AG04450 (cell line): ENCODE results near the gene BID. TPM values are rescaled to one million over a fixed set of nuclear protein-coding genes. Genes with fewer than 3 reads are reported as not detected.

Experiments
- CTCF ChIA-PET: fragments of 300-600, 350-600 bp; formaldehyde crosslinking; extraction: SDS; loops from one replicate; lab custom pipeline; 2022; ENCODE audit warnings: antibody characterized with exemption, inconsistent platforms; lab: Charles Lee
- POLR2A ChIA-PET: fragments of 350-600 bp; formaldehyde crosslinking; extraction: SDS; loops from one replicate; lab custom pipeline; 2021; ENCODE audit warnings: antibody characterized with exemption, inconsistent platforms; lab: Yijun Ruan, JAX
- DNase-seq: peaks from one replicate; pipeline ENCODE4 v3.0.0-alpha.2; 2011; ENCODE audit warnings: low read depth, low spot score
- H3K27ac ChIP-seq: one replicate; pipeline ENCODE4 v1.5.1; 2012; ENCODE audit warnings: low read depth, low read length, control low read depth
- H3K27me3 ChIP-seq: one replicate; pipeline ENCODE4 v1.6.0; 2012; ENCODE audit warnings: low read length; ENCODE audit not compliant: control insufficient read depth, insufficient read depth
- H3K4me3 ChIP-seq: 2 replicates; pipeline ENCODE4 v1.5.1; 2011; ENCODE audit warnings: mild to moderate bottlenecking, low read depth, low read length, control low read depth
- H3K9me3 ChIP-seq: 2 replicates; pipeline ENCODE4 v1.5.1; 2012; ENCODE audit warnings: low read length; ENCODE audit not compliant: control insufficient read depth, insufficient read depth
- polyA plus RNA-seq: library from polyadenylated mRNA; depleted of rRNA; stranded (reverse); fragments of >200 nt; gene quantifications from 2 replicates; pipeline ENCODE4 v1.2.3, GENCODE V29; 2011
- TF ChIP-seq, protein P1 (sequence below): IDR thresholded peaks from 2 replicates; pipeline ENCODE4 v1.5.1; 2011; ENCODE audit warnings: low read depth, low read length, control low read depth, inconsistent platforms

Gene BID
- polyA plus RNA-seq, 1 experiment, result 65.3 TPM

GRCh38 chr22:17815703-17816254 lies 41.5 kb upstream of the BID start:
- ChIA-PET POLR2A (no interaction called here), CTCF (no interaction called here)
- H3K9me3 ChIP-seq, result no peaks in the 10 kb centered on the region
- no peak for DNase-seq
- TF ChIP-seq, protein P1, sequence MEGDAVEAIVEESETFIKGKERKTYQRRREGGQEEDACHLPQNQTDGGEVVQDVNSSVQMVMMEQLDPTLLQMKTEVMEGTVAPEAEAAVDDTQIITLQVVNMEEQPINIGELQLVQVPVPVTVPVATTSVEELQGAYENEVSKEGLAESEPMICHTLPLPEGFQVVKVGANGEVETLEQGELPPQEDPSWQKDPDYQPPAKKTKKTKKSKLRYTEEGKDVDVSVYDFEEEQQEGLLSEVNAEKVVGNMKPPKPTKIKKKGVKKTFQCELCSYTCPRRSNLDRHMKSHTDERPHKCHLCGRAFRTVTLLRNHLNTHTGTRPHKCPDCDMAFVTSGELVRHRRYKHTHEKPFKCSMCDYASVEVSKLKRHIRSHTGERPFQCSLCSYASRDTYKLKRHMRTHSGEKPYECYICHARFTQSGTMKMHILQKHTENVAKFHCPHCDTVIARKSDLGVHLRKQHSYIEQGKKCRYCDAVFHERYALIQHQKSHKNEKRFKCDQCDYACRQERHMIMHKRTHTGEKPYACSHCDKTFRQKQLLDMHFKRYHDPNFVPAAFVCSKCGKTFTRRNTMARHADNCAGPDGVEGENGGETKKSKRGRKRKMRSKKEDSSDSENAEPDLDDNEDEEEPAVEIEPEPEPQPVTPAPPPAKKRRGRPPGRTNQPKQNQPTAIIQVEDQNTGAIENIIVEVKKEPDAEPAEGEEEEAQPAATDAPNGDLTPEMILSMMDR, result no peak
- H3K27ac ChIP-seq, result no peak overlapping the region
- no peak overlapping the region for H3K4me3 ChIP-seq
- no peaks in the 10 kb centered on the region for H3K27me3 ChIP-seq

DNA sequence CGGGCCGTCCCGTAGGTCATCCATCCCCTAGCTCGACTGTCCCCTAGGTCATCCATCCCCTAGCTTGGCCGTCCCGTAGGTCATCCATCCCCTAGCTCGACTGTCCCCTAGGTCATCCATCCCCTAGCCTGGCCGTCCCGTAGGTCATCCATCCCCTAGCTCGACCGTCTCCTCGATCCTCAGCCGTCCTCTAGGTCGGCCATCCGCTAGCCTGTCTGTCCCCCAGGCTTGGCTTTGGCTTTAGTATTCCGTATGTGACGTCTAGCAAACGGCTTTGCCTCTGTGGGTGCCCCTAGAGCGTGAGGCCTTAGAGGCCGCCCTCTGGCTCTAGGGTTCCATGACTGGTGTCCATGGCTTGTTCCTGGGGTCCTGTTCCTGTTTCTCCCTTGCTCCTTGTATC lies 40.6 kb upstream of the BID start:
- ChIA-PET POLR2A (no interaction called here), CTCF (interaction anchor here (0.6 kb wide), 1 partner anchor 29 kb away, joined by 4 read pairs; no protein-coding TSS in a partner anchor)
- Histone ChIP-seq H3K27ac (no peak overlapping the region), H3K9me3 (no peaks in the 10 kb centered on the region), H3K27me3 (no peaks in the 10 kb centered on the region), H3K4me3 (no peak overlapping the region)
- no peak for DNase-seq
- TF ChIP-seq, protein P1, result no peak

GRCh38 chr22:17814084-17814483 lies 39.8 kb upstream of the BID start:
- TF ChIP-seq, protein P1, result no peak
- no peak overlapping the region for H3K27ac ChIP-seq
- no peaks in the 10 kb centered on the region for H3K9me3 ChIP-seq
- ChIA-PET POLR2A (no interaction called here), CTCF (no interaction called here)
- no peak for DNase-seq
- H3K27me3 ChIP-seq, result no peaks in the 10 kb centered on the region
- no peak overlapping the region for H3K4me3 ChIP-seq

DNA sequence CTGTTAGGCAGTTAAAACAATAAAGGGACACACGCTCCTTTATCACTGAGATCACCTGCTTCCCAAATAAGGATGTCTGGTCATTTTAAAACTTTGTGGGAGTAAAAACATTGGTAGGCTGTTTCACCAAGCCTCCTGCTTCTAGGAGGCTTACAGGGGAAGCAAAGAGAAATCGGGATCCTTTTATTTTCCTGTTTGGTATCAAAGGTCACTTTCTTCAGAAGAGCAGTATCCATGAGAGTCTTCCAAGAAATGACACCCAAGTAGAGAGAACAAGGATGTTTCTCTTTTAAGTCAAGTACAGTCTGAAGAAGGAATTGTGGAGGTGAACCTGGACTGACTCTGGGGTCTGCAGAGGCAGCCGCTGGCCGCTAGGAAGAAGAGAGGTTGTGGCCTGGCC lies 36.9 kb upstream of the BID start:
- Histone ChIP-seq H3K4me3 (no peak overlapping the region), H3K9me3 (no peaks in the 10 kb centered on the region), H3K27ac (no peak overlapping the region), H3K27me3 (no peaks in the 10 kb centered on the region)
- ChIA-PET CTCF (no interaction called here), POLR2A (no interaction called here)
- no peak for DNase-seq
- TF ChIP-seq, protein P1, result no peak

DNA sequence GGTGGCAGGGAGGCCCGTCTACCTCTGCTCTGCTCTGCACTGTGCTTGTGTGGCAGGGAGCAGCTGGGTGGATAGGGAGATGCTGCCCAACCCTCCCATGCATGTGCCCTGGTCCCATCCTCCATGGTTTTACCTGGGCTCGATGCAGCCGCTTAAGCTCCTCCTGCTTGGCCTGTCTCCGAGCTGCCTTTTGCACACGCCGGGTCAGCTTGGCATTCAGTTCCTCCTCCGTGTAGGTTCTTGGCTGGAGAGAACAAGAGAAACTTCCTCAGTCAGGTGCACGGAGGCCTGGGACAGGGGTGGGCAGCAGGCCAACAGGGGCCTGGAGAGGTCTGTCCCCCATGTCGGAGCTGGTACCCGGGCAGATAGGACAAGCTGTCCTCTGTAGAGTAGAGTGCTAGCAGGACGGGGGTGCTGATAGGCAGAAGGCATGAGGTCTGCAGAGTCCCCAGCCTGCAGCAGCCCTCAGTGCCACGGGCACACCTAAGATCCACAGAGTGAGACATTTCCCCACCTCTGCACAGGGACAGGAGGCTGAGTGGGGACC lies 36.4 kb upstream of the BID start:
- DNase-seq, result no peak
- Histone ChIP-seq H3K27me3 (no peaks in the 10 kb centered on the region), H3K9me3 (no peaks in the 10 kb centered on the region), H3K27ac (no peak overlapping the region), H3K4me3 (no peak overlapping the region)
- CTCF ChIA-PET, result no interaction called here
- POLR2A ChIA-PET, result no interaction called here
- TF ChIP-seq, protein P1, result no peak
